ENCODE data around the gene MRE11. TPM values are rescaled to one million over a fixed set of nuclear protein-coding genes. Genes with fewer than 3 reads are reported as not detected.

Gene MRE11
- total RNA-seq, 1 donor from 2014 or later: 17.4 TPM

DNA sequence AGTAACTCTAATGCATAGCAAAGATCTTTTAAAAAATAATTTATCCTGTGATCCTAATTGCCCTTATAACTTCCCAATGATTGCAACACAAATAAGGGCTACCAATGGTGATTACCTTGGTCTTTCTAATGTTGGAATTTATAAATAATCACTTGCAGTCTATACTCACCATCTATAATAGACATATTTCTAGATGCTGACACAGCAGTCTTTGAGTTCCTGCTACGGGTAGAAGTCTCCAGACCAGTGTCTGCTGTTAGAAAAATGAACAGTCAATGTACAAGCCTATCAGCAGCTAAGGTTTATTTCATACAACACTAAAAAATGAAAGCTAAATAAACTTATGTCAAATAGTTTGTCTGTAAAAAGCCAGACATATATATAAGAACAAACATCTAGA, 48.0 kb downstream of the MRE11 start:
- Histone ChIP-seq H3K4me3 (no peak overlapping the region), H3K4me1 (no peaks in the 10 kb centered on the region), H3K9me3 (no peaks in the 10 kb centered on the region), H3K27ac (no peak overlapping the region), H3K27me3 (no peaks in the 10 kb centered on the region), H3K36me3 (peaks cover 43% of the 10 kb centered on the region)
- intact Hi-C loops (cut with DNase I): no loop called here
- ATAC-seq (no peak), DNase-seq (no peak)
- TF ChIP-seq, protein P1, sequence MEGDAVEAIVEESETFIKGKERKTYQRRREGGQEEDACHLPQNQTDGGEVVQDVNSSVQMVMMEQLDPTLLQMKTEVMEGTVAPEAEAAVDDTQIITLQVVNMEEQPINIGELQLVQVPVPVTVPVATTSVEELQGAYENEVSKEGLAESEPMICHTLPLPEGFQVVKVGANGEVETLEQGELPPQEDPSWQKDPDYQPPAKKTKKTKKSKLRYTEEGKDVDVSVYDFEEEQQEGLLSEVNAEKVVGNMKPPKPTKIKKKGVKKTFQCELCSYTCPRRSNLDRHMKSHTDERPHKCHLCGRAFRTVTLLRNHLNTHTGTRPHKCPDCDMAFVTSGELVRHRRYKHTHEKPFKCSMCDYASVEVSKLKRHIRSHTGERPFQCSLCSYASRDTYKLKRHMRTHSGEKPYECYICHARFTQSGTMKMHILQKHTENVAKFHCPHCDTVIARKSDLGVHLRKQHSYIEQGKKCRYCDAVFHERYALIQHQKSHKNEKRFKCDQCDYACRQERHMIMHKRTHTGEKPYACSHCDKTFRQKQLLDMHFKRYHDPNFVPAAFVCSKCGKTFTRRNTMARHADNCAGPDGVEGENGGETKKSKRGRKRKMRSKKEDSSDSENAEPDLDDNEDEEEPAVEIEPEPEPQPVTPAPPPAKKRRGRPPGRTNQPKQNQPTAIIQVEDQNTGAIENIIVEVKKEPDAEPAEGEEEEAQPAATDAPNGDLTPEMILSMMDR (IDR thresholded peaks at IDR 0.05): no peak

- intact Hi-C loops (cut with DNase I): no loop called here
- ATAC-seq: no peak
- H3K27me3 ChIP-seq: no peaks in the 10 kb centered on the region
- H3K27ac ChIP-seq: no peak overlapping the region
- no peaks in the 10 kb centered on the region for H3K4me1 ChIP-seq
- TF ChIP-seq, protein P1 (IDR thresholded peaks at IDR 0.05): no peak
- H3K9me3 ChIP-seq: no peaks in the 10 kb centered on the region
- H3K4me3 ChIP-seq: no peak overlapping the region
- H3K36me3 ChIP-seq: peaks cover 43% of the 10 kb centered on the region
- DNase-seq: no peak
Observed at GRCh38 chr11:94433049-94433448, 60.6 kb downstream of the MRE11 start.

- Histone ChIP-seq H3K9me3 (no peaks in the 10 kb centered on the region), H3K36me3 (peaks cover 42% of the 10 kb centered on the region), H3K27ac (no peak overlapping the region), H3K4me1 (no peaks in the 10 kb centered on the region), H3K4me3 (no peak overlapping the region), H3K27me3 (no peaks in the 10 kb centered on the region)
- no peak for DNase-seq
- no peak for ATAC-seq
- TF ChIP-seq, protein P1 (IDR thresholded peaks at IDR 0.05): no peak
- intact Hi-C loops (cut with DNase I): no loop called here
Observed at GRCh38 chr11:94424662-94425061, 69.0 kb downstream of the MRE11 start.

DNA sequence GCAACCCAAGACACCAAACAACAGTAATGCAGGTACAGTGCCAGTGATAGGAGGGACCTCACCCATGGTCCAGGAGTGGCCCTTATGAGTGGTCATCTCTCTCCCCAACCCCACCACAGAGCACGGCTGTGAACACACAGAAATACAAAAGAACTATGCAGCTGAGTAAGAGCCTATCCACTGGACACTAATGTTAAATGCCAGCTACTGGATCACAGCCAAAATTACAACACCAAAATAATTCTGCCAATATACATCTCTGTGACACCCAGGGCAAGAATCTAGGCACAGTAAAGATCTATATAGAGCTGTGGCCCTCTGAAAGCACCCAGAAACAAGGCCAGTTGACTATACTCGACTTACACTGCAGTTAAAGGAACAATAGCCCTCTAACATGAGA, 69.6 kb downstream of the MRE11 start:
- TF ChIP-seq, protein P1 (IDR thresholded peaks at IDR 0.05): no peak
- no peak overlapping the region for H3K27ac ChIP-seq
- ATAC-seq: no peak
- H3K4me1 ChIP-seq: no peaks in the 10 kb centered on the region
- H3K4me3 ChIP-seq: no peak overlapping the region
- DNase-seq: no peak
- no peaks in the 10 kb centered on the region for H3K9me3 ChIP-seq
- intact Hi-C loops (cut with DNase I): no loop called here
- peaks cover 43% of the 10 kb centered on the region for H3K36me3 ChIP-seq
- no peaks in the 10 kb centered on the region for H3K27me3 ChIP-seq

DNA sequence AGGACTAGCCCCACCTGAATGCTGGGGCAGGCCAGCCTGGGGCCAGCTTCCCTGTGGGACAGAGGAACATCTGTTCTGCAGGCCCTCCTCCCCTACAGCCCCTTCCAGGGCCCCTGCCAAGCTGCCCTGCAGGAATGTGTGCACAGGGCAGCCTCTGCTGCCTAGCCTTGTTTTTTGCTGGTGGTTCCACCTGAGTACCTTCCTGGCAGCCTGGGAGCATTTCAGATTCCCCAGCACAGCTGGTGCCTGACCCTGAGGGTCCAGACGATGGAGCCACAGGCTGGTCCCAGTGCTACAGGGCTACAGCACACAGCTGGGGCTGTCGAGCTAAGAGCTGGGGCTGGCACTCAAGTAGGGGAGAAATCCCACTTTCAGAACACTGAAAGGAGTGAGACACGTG, 70.1 kb downstream of the MRE11 start:
- Histone ChIP-seq H3K4me3 (no peak overlapping the region), H3K9me3 (no peaks in the 10 kb centered on the region), H3K36me3 (peaks cover 43% of the 10 kb centered on the region), H3K27ac (no peak overlapping the region), H3K27me3 (no peaks in the 10 kb centered on the region), H3K4me1 (no peaks in the 10 kb centered on the region)
- TF ChIP-seq, protein P1 (IDR thresholded peaks at IDR 0.05): no peak
- DNase-seq (no peak), ATAC-seq (peak; percentile 9)
- intact Hi-C loops (cut with DNase I): no loop called here

DNA sequence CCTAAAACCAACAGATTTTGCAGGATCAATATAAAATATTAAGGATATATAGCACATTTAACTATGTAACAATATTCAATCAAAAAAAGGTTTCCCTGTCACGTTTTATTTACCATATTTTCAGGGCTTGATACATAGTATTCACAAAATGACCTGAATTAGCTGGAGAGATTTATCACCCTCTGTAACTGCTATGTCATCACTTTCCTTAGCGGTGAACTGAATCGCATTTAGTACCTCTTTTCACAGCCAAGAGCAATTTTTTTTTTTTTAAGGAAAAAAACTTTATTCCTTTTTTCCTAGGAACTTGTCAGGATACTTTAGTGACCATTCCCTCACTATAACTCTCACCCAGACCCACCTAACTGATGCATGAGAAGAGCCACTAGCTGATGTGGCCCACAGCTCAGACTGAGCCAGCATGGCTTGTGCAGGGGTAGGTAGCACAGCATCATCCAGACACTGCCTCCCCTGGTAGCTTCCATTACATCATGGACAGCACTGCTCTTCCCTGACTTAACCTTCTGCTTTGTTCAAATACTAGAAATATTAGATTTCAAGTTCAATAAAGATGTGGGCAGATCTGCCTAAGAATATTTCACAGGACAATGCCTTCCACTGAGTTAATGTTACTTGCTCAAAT, 75.4 kb downstream of the MRE11 start:
- intact Hi-C loops (cut with DNase I): no loop called here
- no peak overlapping the region for H3K27ac ChIP-seq

More for the DNA sequence above, 75.4 kb downstream of the MRE11 start:
- no peaks in the 10 kb centered on the region for H3K9me3 ChIP-seq
- no peaks in the 10 kb centered on the region for H3K27me3 ChIP-seq
- H3K36me3 ChIP-seq: peaks cover 27% of the 10 kb centered on the region
- TF ChIP-seq, protein P1 (IDR thresholded peaks at IDR 0.05): no peak
- ATAC-seq (peak; percentile 29), DNase-seq (no peak)
- H3K4me1 ChIP-seq: no peaks in the 10 kb centered on the region
- H3K4me3 ChIP-seq: no peak overlapping the region

Data from upper lobe of right lung (tissue), 1 donor.